Measurements from ENCODE around the gene EEF1AKMT3. TPM values are rescaled to one million over a fixed set of nuclear protein-coding genes. Genes with fewer than 3 reads are reported as not detected.

Gene EEF1AKMT3
- total RNA-seq, 2 donors from 2014 or later, result 3.4 to 4.8 TPM

DNA sequence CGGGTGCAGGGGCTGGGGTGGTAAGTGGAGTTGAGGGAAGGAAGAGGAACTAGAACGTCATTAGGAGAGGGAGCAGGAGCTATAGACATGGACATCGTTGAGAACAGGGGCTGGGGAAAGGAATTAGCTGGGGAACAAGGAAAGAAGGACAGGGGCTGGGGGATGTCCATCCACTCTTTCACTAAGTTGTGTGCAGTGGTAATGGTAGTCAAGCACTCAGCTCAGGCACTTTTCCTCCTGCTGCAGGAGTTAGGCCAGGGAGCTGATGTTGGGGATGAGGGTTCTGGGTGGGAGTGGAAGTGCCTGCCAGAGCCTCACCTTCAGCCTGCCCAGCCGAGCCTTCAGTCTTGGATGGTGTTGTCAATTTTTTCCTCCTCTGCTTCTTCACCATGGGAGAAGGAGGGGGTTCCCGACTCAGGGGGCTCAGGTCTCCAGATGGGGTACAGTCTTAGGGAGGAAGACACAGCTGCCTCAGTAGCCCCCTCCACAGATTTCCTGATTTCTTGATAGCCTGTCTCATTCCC is 43.0 kb upstream of the EEF1AKMT3 start:
- H3K4me3 ChIP-seq, result no peak overlapping the region
- intact Hi-C loops (cut with DNase I), result no loop called here
- no peaks in the 10 kb centered on the region for H3K9me3 ChIP-seq
- H3K27me3 ChIP-seq, result peaks cover 6% of the 10 kb centered on the region
- no peaks in the 10 kb centered on the region for H3K4me1 ChIP-seq
- no peak for DNase-seq
- no peaks in the 10 kb centered on the region for H3K36me3 ChIP-seq
- TF ChIP-seq, protein P1, sequence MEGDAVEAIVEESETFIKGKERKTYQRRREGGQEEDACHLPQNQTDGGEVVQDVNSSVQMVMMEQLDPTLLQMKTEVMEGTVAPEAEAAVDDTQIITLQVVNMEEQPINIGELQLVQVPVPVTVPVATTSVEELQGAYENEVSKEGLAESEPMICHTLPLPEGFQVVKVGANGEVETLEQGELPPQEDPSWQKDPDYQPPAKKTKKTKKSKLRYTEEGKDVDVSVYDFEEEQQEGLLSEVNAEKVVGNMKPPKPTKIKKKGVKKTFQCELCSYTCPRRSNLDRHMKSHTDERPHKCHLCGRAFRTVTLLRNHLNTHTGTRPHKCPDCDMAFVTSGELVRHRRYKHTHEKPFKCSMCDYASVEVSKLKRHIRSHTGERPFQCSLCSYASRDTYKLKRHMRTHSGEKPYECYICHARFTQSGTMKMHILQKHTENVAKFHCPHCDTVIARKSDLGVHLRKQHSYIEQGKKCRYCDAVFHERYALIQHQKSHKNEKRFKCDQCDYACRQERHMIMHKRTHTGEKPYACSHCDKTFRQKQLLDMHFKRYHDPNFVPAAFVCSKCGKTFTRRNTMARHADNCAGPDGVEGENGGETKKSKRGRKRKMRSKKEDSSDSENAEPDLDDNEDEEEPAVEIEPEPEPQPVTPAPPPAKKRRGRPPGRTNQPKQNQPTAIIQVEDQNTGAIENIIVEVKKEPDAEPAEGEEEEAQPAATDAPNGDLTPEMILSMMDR (IDR thresholded peaks at IDR 0.05), result no peak
- no peak overlapping the region for H3K9ac ChIP-seq (ENCODE audit: low read depth in 2 of 2, low read length in 2 of 2)
- H3K27ac ChIP-seq, result no peak overlapping the region

DNA sequence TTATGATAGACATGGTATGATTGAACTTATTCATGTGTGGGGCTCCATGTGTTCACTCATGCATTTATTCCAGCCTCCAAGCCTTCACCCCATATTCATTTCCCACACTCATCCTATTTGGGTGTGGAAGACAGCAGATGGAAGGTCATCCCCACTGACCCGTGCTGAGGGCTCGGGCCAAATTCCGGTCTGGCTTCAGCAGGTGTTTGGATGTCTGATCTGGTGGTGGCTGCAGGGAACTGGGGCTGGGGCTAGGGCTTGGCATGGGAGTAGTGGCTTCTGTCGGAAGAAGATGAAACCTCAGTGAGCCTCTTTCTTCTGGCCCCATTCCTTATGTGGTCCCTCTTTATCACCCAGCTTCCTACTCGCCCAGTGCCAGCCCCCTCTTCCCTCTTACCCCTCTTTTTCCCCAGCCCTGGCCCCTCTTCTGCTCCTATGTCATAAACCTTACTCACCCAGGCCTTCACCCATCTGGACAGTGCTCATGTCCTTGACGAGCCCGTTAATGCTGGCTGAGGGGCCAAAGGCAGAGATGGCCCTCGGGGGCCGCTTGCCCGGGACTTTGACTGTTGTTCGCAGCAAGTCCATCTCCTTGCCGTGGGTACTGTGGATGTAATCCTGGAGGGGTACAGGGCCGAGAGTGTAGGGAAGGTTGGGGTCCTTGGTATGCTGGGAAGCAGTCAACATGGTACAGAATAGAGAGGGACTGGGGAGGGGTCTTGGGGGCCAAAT is 41.9 kb upstream of the EEF1AKMT3 start:
- Histone ChIP-seq H3K9ac (ENCODE audit: low read depth in 2 of 2, low read length in 2 of 2) (no peak overlapping the region), H3K4me3 (no peak overlapping the region), H3K9me3 (no peaks in the 10 kb centered on the region), H3K27me3 (peaks cover 9% of the 10 kb centered on the region), H3K27ac (no peak overlapping the region), H3K36me3 (no peaks in the 10 kb centered on the region), H3K4me1 (no peaks in the 10 kb centered on the region)
- no peak for DNase-seq
- intact Hi-C loops (cut with DNase I), result no loop called here
- TF ChIP-seq, protein P1 (IDR thresholded peaks at IDR 0.05), result no peak

DNA sequence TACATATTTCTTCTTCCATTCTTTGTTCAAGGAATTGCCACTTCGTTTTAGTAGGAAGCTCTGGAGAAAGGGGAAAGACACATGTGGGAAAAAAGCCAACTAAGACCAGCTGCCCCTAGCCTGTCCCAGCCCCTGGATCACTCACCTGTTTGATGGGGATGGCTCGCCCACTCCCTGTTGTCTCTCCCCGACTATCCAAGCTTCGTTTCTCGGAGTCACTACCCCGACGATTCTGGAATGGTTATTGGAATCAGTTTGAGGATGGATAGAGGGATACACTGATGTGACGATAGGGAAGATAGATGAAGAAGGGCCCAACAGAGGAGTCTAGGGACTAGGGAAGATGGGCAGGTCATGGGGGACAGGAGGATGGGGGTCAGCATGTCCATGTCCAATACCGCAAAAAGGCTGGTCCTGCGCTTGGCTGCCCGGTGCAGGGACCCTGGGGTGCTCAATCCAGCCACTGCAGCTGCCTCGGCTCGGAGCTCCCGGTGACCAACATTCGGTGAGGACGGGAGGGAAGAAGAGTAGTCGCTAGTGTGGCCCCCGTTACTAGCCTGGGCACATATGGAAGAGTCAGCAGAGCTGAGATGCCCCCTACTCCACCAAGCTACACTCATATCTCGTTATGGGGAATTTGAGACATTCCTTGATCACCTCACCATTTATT is 40.9 kb upstream of the EEF1AKMT3 start:
- Histone ChIP-seq H3K27ac (no peak overlapping the region), H3K27me3 (peaks cover 20% of the 10 kb centered on the region), H3K4me1 (no peaks in the 10 kb centered on the region), H3K36me3 (no peaks in the 10 kb centered on the region), H3K4me3 (no peak overlapping the region), H3K9me3 (no peaks in the 10 kb centered on the region), H3K9ac (ENCODE audit: low read depth in 2 of 2, low read length in 2 of 2) (no peak overlapping the region)
- intact Hi-C loops (cut with DNase I), result no loop called here
- TF ChIP-seq, protein P1 (IDR thresholded peaks at IDR 0.05), result no peak
- DNase-seq, result no peak

DNA sequence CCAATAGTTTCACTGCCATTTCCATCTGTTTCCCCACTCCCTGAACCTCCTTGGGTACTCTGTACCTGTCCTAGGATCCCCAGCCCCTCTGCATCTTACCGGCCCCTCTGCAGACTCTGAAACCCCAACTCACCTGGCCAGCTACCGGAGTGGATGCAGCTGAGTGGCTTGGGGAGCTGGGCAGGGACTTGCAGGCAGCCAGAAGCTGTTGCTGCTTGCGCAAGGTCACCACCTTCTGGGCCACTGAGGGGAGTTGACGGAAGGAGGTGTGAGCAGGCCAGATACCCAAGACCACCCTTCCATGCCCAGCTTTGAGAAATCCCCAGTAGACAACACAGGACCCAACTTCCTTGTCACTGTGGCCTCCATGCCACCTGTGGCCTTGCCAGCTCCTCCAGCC is 40.1 kb upstream of the EEF1AKMT3 start:
- peaks cover 27% of the 10 kb centered on the region for H3K27me3 ChIP-seq
- H3K4me3 ChIP-seq, result no peak overlapping the region
- H3K36me3 ChIP-seq, result no peaks in the 10 kb centered on the region
- TF ChIP-seq, protein P1 (IDR thresholded peaks at IDR 0.05), result no peak
- no peak for DNase-seq
- intact Hi-C loops (cut with DNase I), result no loop called here
- no peaks in the 10 kb centered on the region for H3K9me3 ChIP-seq
- H3K27ac ChIP-seq, result no peak overlapping the region
- H3K9ac ChIP-seq (ENCODE audit: low read depth in 2 of 2, low read length in 2 of 2), result no peak overlapping the region
- no peaks in the 10 kb centered on the region for H3K4me1 ChIP-seq

DNA sequence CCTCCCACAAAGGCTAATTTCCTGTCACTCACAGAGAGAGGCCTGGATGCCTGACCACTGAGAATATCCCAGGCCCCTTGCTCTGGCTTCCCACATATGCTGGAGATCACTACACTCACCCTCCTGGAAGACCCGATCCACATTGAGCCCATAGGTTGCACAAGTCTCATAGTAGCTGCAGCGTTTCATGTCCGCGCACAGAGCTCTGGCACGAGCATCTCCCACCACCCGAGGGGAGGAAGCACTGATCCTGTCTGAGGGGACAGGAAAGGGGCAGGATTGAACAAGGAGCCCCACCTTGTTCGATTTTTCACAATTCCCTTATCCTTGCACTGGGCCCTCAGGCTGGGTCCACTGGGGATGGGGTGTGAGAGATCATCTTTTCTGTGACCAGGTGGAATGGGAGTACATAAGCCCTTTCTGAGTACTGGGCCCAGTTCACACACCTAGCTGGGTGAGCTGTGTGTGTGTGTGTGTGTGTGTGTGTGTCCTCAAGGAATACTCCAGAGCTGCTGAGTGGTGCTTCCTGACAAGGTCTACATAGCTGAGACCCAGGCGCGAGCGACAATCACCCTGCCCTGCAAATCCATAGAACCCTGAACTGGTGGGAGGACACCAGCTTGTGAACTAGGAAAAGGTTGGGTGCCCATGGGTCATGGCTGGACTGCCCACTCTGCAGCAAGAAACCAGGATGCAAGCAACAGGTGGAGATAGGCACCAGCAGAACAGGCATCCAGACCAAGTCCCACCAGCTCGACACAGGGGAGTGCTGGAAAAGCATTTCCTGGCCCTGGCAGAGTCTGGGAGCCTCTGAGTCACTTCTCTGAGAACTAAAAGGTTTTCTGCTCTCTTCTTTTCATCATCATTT is 39.5 kb upstream of the EEF1AKMT3 start:
- Histone ChIP-seq H3K4me1 (peaks cover 5% of the 10 kb centered on the region), H3K27me3 (peaks cover 29% of the 10 kb centered on the region), H3K27ac (no peak overlapping the region), H3K9me3 (no peaks in the 10 kb centered on the region), H3K4me3 (no peak overlapping the region), H3K9ac (ENCODE audit: low read depth in 2 of 2, low read length in 2 of 2) (no peak overlapping the region), H3K36me3 (no peaks in the 10 kb centered on the region)
- no peak for DNase-seq
- TF ChIP-seq, protein P1 (IDR thresholded peaks at IDR 0.05), result no peak
- intact Hi-C loops (cut with DNase I), result no loop called here

Data from colonic mucosa (tissue), 4 donors.